Smooth muscle cell (in vitro differentiated cells): ENCODE data around the gene TMED10. TPM values are rescaled to one million over a fixed set of nuclear protein-coding genes. Genes with fewer than 3 reads are reported as not detected.

ENCODE experiments used
- DNase-seq: peaks from one replicate; lab custom pipeline; 2025; ENCODE audit not compliant: unreplicated experiment; lab: John Stamatoyannopoulos, UW
- H2AFZ ChIP-seq: fragments of 200-600 bp; sonication (generic); 2 replicates; pipeline ENCODE4 v1.6.0; 2016; ENCODE audit warnings: antibody characterized with exemption, low read depth, mild to moderate bottlenecking
- H3F3A ChIP-seq: fragments of 200-600 bp; sonication (generic); 2 replicates; pipeline ENCODE4 v1.6.0; 2017; ENCODE audit warnings: antibody characterized with exemption, low read depth
- H3K27ac ChIP-seq: fragments of 200-600 bp; sonication (generic); 2 replicates; pipeline ENCODE4 v1.5.1; 2016; ENCODE audit warnings: low read depth, mild to moderate bottlenecking
- H3K27me3 ChIP-seq: fragments of 200-600 bp; sonication (generic); 2 replicates; pipeline ENCODE4 v1.6.1; 2016; ENCODE audit warnings: low read depth, mild to moderate bottlenecking
- H3K36me3 ChIP-seq: fragments of 200-600 bp; sonication (generic); 2 replicates; pipeline ENCODE4 v1.5.1; 2016; ENCODE audit warnings: low read depth
- H3K4me1 ChIP-seq: fragments of 200-600 bp; sonication (generic); 2 replicates; pipeline ENCODE4 v1.5.1; 2016; ENCODE audit warnings: low read depth
- H3K4me2 ChIP-seq: fragments of 200-600 bp; sonication (generic); 2 replicates; pipeline ENCODE4 v1.6.0; 2016; ENCODE audit warnings: mild to moderate bottlenecking
- H3K4me3 ChIP-seq: fragments of 200-600 bp; sonication (generic); 2 replicates; pipeline ENCODE4 v1.5.1; 2016; ENCODE audit warnings: mild to moderate bottlenecking
- H3K79me2 ChIP-seq: fragments of 200-600 bp; sonication (generic); 2 replicates; pipeline ENCODE4 v1.6.0; 2016; ENCODE audit warnings: low read depth, mild to moderate bottlenecking
- H3K9ac ChIP-seq: fragments of 200-600 bp; sonication (generic); 2 replicates; pipeline ENCODE4 v1.6.0; 2016; ENCODE audit warnings: low read depth
- H3K9me3 ChIP-seq: fragments of 200-600 bp; sonication (generic); replicated peaks from 2 replicates; pipeline ENCODE4 v1.5.1; 2016; ENCODE audit warnings: low read depth
- H4K20me1 ChIP-seq: fragments of 200-600 bp; sonication (generic); 2 replicates; pipeline ENCODE4 v1.6.0; 2016; ENCODE audit warnings: low read depth
- CTCF ChIP-seq: fragments of 200-600 bp; sonication (generic); IDR thresholded peaks from 2 replicates; pipeline ENCODE4 v1.5.1; 2017; ENCODE audit warnings: borderline replicate concordance, mild to moderate bottlenecking, antibody characterized with exemption; ENCODE audit not compliant: insufficient read depth, poor library complexity, severe bottlenecking
- WGBS: methylation state at CpG from one replicate; pipeline ENCODE4 v1.1.7; 2016; ENCODE audit warnings: low lambda C conversion rate; 5-methylcytosine and 5-hydroxymethylcytosine counted together
- polyA plus RNA-seq: library from polyadenylated mRNA; unstranded; fragments of >200 nt; fragmentation: Nextera tagmentation; extraction: Ambion mirVana; gene quantifications from 2 replicates; pipeline ENCODE4 v1.2.1, GENCODE V29; 2016
- total RNA-seq: library from RNA; depleted of rRNA; stranded (reverse); fragments of >200 nt; gene quantifications from 2 replicates; pipeline ENCODE4 v1.2.3, GENCODE V29; 2014

TMED10 gene
- total and polyA plus RNA-seq, 2 experiments from 2014 or later: 473 to 566 TPM

- no peak overlapping the region for H2AFZ ChIP-seq
- no peak for DNase-seq
- H3K27me3 ChIP-seq: no peaks in the 10 kb centered on the region
- no peaks in the 10 kb centered on the region for H3K9me3 ChIP-seq
- no peaks in the 10 kb centered on the region for H3K36me3 ChIP-seq
- no peaks in the 10 kb centered on the region for H4K20me1 ChIP-seq
- no peaks in the 10 kb centered on the region for H3F3A ChIP-seq
- no peaks in the 10 kb centered on the region for H3K4me1 ChIP-seq
- no peak overlapping the region for H3K9ac ChIP-seq
- WGBS: 86% methylated on average over 4 of the region's 4 CpGs
- no peak overlapping the region for H3K4me2 ChIP-seq
- H3K27ac ChIP-seq: no peak overlapping the region
- no peaks in the 10 kb centered on the region for H3K79me2 ChIP-seq
- no peak overlapping the region for H3K4me3 ChIP-seq
- no peak for TF ChIP-seq CTCF
Measured at GRCh38 chr14:75197338-75197737, 20.9 kb upstream of the TMED10 start.

GRCh38 chr14:75196468-75196867, 20.1 kb upstream of the TMED10 start:
- no peaks in the 10 kb centered on the region for H3K36me3 ChIP-seq
- no peak for TF ChIP-seq CTCF
- no peak overlapping the region for H3K27ac ChIP-seq
- H3K4me1 ChIP-seq: no peaks in the 10 kb centered on the region
- no peaks in the 10 kb centered on the region for H4K20me1 ChIP-seq
- no peak overlapping the region for H3K9ac ChIP-seq
- no peak overlapping the region for H3K4me3 ChIP-seq
- H3K4me2 ChIP-seq: no peak overlapping the region
- H3K27me3 ChIP-seq: no peaks in the 10 kb centered on the region
- H3K79me2 ChIP-seq: no peaks in the 10 kb centered on the region
- no peaks in the 10 kb centered on the region for H3K9me3 ChIP-seq
- no peak for DNase-seq
- H3F3A ChIP-seq: no peaks in the 10 kb centered on the region
- no peak overlapping the region for H2AFZ ChIP-seq
- WGBS: 96% methylated on average over 4 of the region's 4 CpGs

- H3K4me1 ChIP-seq: no peaks in the 10 kb centered on the region
- no peak overlapping the region for H3K27ac ChIP-seq
- no peaks in the 10 kb centered on the region for H4K20me1 ChIP-seq
- TF ChIP-seq CTCF: no peak
- H3K9ac ChIP-seq: no peak overlapping the region
- H3K36me3 ChIP-seq: no peaks in the 10 kb centered on the region
- no peaks in the 10 kb centered on the region for H3K27me3 ChIP-seq
- H3F3A ChIP-seq: no peaks in the 10 kb centered on the region
- H3K79me2 ChIP-seq: no peaks in the 10 kb centered on the region
- H3K4me3 ChIP-seq: no peak overlapping the region
- WGBS: 86% methylated on average over 3 of the region's 3 CpGs
- no peak for DNase-seq
- H2AFZ ChIP-seq: no peak overlapping the region
- no peak overlapping the region for H3K4me2 ChIP-seq
- H3K9me3 ChIP-seq: no peaks in the 10 kb centered on the region
Measured at GRCh38 chr14:75196064-75196463, 19.7 kb upstream of the TMED10 start.

- no peak for DNase-seq
- Histone ChIP-seq H3K27me3 (no peaks in the 10 kb centered on the region), H3K79me2 (no peaks in the 10 kb centered on the region), H3K4me2 (no peak overlapping the region), H2AFZ (no peak overlapping the region), H3K4me1 (no peaks in the 10 kb centered on the region), H3F3A (no peaks in the 10 kb centered on the region), H3K9ac (no peak overlapping the region), H3K27ac (no peak overlapping the region), H3K36me3 (no peaks in the 10 kb centered on the region), H3K9me3 (no peaks in the 10 kb centered on the region), H4K20me1 (no peaks in the 10 kb centered on the region), H3K4me3 (no peak overlapping the region)
- 95% methylated on average over 3 of the region's 3 CpGs for WGBS
- no peak for TF ChIP-seq CTCF
Measured at GRCh38 chr14:75191100-75191499, 14.7 kb upstream of the TMED10 start.
